Right renal cortex interstitium (tissue), 3 donors: ENCODE measurements around the gene GNB3. TPM values are rescaled to one million over a fixed set of nuclear protein-coding genes. Genes with fewer than 3 reads are reported as not detected.
A peak's percentile ranks its signal among the peaks of the same experiment; 100 is the strongest.

ENCODE experiments used
- DNase-seq, 3 donors: peaks; one replicate each; pipeline ENCODE4 v3.0.0-alpha.2; 2013; ENCODE audit warnings: low read depth in 3 of 3, low spot score in 2 of 3
- polyA plus RNA-seq, 3 donors: library from polyadenylated mRNA; unstranded; fragments of 120-200 nt; gene quantifications; one replicate each; pipeline ENCODE4 v1.2.1, GENCODE V29; 2013; ENCODE audit not compliant: insufficient read length in 3 of 3

Gene GNB3
- polyA plus RNA-seq, 3 donors, result 3.7 to 4.3 (median 4.3) TPM

DNA sequence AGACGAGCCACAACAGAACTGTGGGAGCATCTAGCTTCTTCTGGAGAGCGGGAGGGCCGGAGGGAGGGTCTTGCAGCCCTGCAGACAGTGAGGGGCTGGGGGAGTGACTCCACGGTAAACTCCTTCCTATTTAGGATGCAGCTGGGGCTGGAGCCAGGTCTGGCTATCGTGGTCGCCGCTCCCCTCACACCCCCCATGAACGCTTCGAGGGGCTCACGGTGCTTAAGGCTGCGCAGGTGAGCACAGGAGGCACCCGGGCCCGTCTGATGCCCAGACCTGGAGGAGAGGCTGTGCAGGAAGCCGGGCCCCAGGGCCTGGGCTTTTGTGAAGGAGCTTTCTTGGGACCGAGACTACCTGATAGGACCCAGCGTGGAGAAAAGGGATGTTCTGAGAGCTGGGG lies 3.9 kb upstream of the GNB3 start:
- no peak for DNase-seq

- no peak for DNase-seq
These were observed 3.2 kb upstream of the GNB3 start for GRCh38 chr12:6837370-6838060.

- DNase-seq, result no peak
These were observed 1.9 kb upstream of the GNB3 start for GRCh38 chr12:6838854-6839253.

- DNase-seq, result no peak
These were observed 1.1 kb upstream of the GNB3 start for GRCh38 chr12:6839482-6840201.

- no peak for DNase-seq
These were observed 395 bp upstream of the GNB3 start for GRCh38 chr12:6840330-6840729.

DNA sequence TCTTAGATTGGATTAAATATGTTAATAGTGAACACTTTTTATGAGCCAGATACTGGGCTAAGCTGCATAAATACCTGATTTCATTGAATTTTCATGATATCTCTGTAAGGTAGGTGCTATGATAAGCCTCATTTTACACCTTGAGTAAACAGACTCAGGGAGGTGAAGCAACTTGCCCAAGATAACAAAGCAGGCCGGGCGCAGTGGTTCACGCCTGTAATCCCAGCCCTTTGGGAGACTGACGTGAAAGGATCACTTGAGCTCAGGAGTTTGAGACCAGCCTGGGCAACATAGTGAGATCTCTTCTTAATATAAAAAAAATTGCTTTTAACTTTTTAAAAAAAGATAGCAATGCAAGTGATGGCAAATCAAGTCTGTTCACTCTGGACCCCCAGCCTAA lies 1.4 kb downstream of the GNB3 start:
- no peak for DNase-seq

DNA sequence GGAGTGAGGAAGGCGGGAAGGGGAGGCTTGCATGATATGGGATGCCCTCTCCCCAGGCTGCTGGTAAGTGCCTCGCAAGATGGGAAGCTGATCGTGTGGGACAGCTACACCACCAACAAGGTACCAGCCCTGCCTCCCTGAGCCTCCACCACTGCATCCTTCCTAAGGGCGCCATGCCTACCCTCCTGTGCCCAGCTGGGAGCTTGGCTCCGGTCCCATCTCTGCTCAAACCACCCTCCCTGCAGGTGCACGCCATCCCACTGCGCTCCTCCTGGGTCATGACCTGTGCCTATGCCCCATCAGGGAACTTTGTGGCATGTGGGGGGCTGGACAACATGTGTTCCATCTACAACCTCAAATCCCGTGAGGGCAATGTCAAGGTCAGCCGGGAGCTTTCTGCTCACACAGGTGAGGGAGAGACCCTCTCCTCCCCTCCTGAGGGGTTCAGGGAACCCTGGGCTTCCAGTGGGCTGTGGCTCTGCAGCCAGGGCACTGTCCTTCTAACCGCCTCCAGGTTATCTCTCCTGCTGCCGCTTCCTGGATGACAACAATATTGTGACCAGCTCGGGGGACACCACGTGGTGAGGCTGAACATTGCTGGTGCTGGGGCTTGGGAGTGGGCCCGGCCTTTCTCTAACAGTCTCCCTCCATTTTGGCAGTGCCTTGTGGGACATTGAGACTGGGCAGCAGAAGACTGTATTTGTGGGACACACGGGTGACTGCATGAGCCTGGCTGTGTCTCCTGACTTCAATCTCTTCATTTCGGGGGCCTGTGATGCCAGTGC lies 2.6 kb downstream of the GNB3 start:
- DNase-seq, result no peak

DNA sequence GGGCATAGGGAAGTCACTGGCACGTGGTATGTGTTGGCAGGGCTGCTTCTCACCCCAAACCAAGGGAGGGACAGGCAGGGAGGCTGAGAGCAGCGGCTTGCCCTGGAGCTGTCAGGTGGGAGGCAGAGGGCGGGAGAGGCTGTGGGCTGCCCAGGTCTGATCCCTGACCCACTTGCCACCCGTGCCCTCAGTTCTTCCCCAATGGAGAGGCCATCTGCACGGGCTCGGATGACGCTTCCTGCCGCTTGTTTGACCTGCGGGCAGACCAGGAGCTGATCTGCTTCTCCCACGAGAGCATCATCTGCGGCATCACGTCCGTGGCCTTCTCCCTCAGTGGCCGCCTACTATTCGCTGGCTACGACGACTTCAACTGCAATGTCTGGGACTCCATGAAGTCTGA lies 4.7 kb downstream of the GNB3 start:
- no peak for DNase-seq

DNA sequence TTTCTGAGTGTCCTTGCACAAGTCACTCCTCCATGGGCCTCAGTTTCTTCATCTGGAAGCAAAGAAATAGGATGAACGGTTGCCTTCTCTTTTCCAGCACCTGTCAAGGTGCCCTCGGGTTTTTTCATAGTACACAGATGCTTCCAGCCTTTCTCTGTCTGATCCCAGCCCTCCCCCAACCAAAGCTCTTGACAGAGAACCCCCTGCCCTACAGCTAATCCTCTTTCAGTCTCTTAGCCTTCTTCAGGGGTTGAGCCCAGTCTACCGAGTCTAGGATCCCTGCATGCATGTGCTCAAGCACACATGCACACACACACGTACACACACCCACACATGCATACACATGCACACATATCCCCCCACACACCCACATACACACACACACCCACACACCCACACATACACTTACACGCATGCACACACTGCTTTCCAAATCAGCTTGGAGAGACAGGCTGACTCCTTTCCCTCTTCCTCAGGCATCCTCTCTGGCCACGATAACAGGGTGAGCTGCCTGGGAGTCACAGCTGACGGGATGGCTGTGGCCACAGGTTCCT lies 5.7 kb downstream of the GNB3 start:
- no peak for DNase-seq

- no peak for DNase-seq
These were observed 7.0 kb downstream of the GNB3 start for GRCh38 chr12:6847676-6848075.

DNA sequence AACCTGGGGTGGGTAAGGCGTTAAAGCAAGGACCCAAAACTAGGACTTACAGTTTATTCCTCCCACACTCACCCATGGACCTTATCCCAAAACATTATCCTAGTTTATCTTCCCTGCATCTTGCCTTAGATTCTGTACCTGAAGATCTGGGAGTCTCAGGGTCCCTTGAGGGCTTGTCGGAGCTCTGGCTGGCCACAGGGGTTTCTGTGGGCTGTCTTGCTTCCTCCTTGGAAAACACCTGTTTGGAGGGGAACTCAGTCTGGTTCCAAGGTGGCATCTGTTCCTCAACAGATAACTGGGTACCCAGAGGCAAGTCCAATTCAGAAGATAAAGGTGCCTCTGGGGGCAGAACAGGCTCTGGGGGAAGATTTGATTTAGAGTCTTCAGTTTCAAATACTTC lies 8.7 kb downstream of the GNB3 start:
- DNase-seq, result no peak

GRCh38 chr12:6849976-6850560 lies 9.3 kb downstream of the GNB3 start:
- DNase-seq, result no peak

- DNase-seq, result no peak
These were observed 10.0 kb downstream of the GNB3 start for GRCh38 chr12:6850796-6851152.

DNA sequence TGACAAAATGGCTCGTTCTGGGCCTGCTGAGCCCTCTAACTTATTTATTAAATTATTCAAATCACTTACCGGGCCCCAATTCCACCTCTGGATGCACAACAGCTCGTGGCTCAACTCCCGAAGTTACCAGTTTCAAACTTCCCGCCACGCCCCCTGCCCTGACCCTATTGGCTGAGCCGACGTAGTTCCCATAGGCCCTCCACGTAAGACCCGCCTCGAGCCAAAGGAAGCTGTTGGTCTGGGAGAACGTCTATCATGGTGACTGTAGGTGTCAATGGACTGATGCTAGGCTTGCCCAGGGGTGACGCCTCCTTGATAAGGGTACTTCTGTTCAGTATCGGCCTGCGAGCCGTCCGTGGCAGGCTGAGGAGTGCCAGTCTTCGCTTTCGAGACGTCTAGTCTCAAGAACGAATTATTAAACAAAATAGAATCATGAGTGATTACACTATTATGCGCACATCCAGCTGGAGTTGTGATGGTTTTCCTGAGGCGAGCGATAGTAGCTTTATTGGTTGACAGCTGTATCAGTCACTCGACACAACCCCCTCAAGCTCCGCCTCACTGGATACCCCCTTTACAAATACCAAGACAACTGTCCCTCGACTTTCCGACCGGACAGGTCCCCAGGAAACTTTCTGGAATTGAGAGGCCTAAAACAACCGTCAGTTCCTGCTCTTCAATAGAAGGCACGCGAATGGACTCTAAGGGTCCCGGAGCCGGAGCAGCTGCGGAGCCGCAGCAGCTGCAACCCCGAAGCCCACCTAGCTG lies 10.6 kb downstream of the GNB3 start, which contains the start of gene CDCA3:
Gene CDCA3, minus strand, starts transcription at position 134 of the 768 bp plus-strand sequence. CDS start 334 bp downstream, outside the sequence.
- DNase-seq, result no peak

DNA sequence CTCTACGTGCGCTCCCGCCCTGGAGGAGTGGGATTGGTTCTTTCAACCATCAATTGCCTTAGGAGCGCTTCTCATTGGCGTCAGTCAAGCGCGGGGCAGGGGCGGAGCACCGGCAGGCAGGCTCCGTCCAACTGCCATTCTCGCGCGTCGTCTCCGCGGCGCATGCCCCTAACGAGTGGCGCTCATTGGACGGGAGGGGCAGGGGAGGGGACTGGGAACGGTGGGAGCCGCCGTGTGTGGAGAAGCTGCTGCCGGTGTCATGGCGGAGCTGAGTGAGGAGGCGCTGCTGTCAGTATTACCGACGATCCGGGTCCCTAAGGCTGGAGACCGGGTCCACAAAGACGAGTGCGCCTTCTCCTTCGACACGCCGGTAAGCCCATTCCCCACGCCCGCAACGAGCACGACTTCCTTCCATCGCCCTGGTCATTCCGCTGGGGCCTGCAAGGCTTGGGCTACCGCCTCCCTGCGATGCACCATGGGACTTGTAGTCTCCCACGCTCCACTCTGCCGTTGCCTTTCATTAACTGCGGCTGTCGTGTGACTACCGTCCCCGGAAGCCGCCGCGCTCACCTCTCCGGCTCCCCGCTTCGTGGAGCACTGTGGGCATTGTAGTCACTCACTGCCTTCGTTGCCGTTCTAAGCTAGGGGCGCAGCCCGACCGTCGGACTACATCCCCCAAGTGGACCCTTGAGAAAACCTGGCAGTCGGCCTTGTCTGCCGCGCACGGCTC lies 11.4 kb downstream of the GNB3 start, which contains the start of gene USP5:
Gene USP5, plus strand, starts transcription at position 230 of the 730 bp plus-strand sequence. Its CDS starts 30 bp downstream, at position 260.
- peak; percentile 99 for DNase-seq

DNA sequence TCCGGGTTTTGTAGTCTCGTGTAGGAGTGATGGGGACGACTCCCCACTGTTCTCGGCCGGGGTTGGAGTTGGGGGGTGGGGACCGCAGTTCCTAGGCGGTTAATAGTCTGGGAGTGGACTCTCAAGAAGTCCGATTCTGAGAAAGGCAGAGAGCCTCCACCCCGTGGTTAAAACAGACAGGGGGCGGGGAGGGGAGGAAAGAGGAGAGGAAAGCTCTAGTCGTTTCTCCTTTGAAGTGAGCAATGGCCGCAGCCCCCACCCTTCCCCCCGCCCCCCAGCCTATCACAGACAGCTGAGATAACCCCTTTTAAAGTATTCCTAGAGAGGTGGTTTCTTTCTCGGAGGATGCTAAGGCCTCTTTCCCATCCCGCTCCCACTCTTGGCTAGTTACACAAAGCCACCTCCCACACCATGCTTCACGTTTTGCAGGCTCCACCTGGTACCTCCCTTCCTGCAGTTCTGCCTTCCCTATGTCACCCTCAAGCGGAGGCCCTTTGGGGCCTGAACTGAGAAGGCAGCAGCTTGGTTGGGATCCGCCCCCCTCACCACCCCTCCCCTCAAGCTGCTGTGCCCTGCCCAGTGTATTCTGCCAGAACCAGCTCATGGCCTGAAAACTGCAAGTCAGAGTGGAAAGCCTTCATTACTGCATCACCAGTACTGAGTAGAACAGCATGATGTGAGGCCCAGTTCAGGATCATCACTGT lies 12.1 kb downstream of the GNB3 start:
- no peak for DNase-seq

GRCh38 chr12:6853626-6854025 lies 12.9 kb downstream of the GNB3 start:
- DNase-seq, result no peak

GRCh38 chr12:6854036-6854435 lies 13.3 kb downstream of the GNB3 start:
- no peak for DNase-seq

GRCh38 chr12:6855322-6855721 lies 14.6 kb downstream of the GNB3 start:
- DNase-seq, result no peak
